Spleen (tissue), 11 donors: ENCODE data around the gene AKR1C8. TPM values are rescaled to one million over a fixed set of nuclear protein-coding genes. Genes with fewer than 3 reads are reported as not detected.
"Not testable (repeated sequence)": the region's sequence is repeated elsewhere in the genome, so short reads cannot be mapped to it uniquely, and the experiment has no call there.

Experiments used
- DNase-seq: peaks from one replicate; pipeline ENCODE4 v3.0.0-alpha.2; 2020
- H3K27ac ChIP-seq, 8 donors: fragments of 200-600 bp; sonication (generic) in 7 of 8; 1 replicate in 4 of 8; 2 replicates in 4 of 8; pipeline versions ENCODE4 v1.5.0 to v1.8.0; 2016 to 2021; ENCODE audit warnings: inconsistent platforms in 4 of 8, mild to moderate bottlenecking in 4 of 8, moderate library complexity in 1 of 8
- H3K27me3 ChIP-seq, 7 donors: fragments of 200-600 bp; sonication (generic) in 6 of 7; replicated peaks in 1 of 7; 1 replicate in 4 of 7; 2 replicates in 3 of 7; pipeline versions ENCODE4 v1.5.0 to v1.8.0; 2016 to 2021; ENCODE audit warnings: inconsistent platforms in 3 of 7, mild to moderate bottlenecking in 1 of 7
- H3K36me3 ChIP-seq, 6 donors: fragments of 200-600 bp; sonication (generic) in 5 of 6; 1 replicate in 4 of 6; 2 replicates in 2 of 6; pipeline versions ENCODE4 v1.5.0 to v1.8.0; 2016 to 2021; ENCODE audit warnings: inconsistent platforms in 2 of 6
- H3K4me1 ChIP-seq, 6 donors: fragments of 200-600 bp; sonication (generic) in 5 of 6; 1 replicate in 3 of 6; 2 replicates in 3 of 6; pipeline versions ENCODE4 v1.5.0 to v1.8.0; 2016 to 2021; ENCODE audit warnings: inconsistent platforms in 3 of 6
- H3K4me3 ChIP-seq, 8 donors: fragments of 200-600 bp; sonication (generic) in 7 of 8; 1 replicate in 4 of 8; 2 replicates in 4 of 8; pipeline versions ENCODE4 v1.5.0 to v1.8.0; 2016 to 2021; ENCODE audit warnings: inconsistent platforms in 4 of 8, mild to moderate bottlenecking in 4 of 8, moderate library complexity in 2 of 8
- H3K9me3 ChIP-seq, 8 donors: fragments of 200-600 bp; sonication (generic) in 7 of 8; 1 replicate in 4 of 8; 2 replicates in 4 of 8; pipeline versions ENCODE4 v1.5.0 to v1.8.0; 2016 to 2021; ENCODE audit warnings: inconsistent platforms in 4 of 8
- CTCF ChIP-seq, 11 experiments: fragments of 200-600 bp in 7 of 11; fragments of 450-650 bp in 4 of 11; sonication (generic) in 4 of 11; IDR thresholded peaks in 8 of 11; conservative IDR thresholded peaks in 3 of 11; 1 replicate in 7 of 11; 2 replicates in 4 of 11; pipeline versions ENCODE4 v1.4.0 to v1.8.0; 2016 to 2021; ENCODE audit warnings: antibody characterized with exemption in 11 of 11, inconsistent platforms in 4 of 11, mild to moderate bottlenecking in 1 of 11
- POLR2A ChIP-seq, 3 donors: fragments of 450-650 bp; IDR thresholded peaks; one replicate each; pipeline ENCODE4 v1.5.1; 2017; ENCODE audit warnings: antibody characterized with exemption in 3 of 3, mild to moderate bottlenecking in 1 of 3
- POLR2AphosphoS5 ChIP-seq, 3 donors: sonication (generic); formaldehyde crosslinking; IDR thresholded peaks; one replicate each; pipeline ENCODE4 v1.5.1; 2017; ENCODE audit warnings: antibody characterized with exemption in 3 of 3
- WGBS, 5 donors: extraction: QIAGEN DNeasy Blood & Tissue Kit in 3 of 5; methylation state at CpG; one replicate each; pipeline versions ENCODE4 v1.1.5 to v1.1.7; 2013 to 2018; 5-methylcytosine and 5-hydroxymethylcytosine counted together
- intact Hi-C: fragments of 100-400 bp; cut with DNase I; formaldehyde crosslinking; loops from one replicate; pipeline ENCODE4 v1.15.0; 2023; ENCODE audit warnings: low total_unique reads
- polyA plus RNA-seq, 3 donors: library from polyadenylated mRNA; stranded (reverse); fragments of 200-250 nt; gene quantifications; one replicate each; pipeline ENCODE4 v1.2.1, GENCODE V29; 2013
- total RNA-seq, 7 donors: library from RNA; depleted of rRNA in 3 of 7; stranded (reverse); fragments of >200 nt in 3 of 7; fragmentation: NEBNext Ultra II Directional in 4 of 7; extraction: Animal tissue kit (Norgen Biotek cat#: 25700) in 4 of 7; gene quantifications; one replicate each; pipeline versions ENCODE4 v1.1.0 to v1.2.1, GENCODE V29; 2016 to 2021
- donor health status: healthy with polysubstance abuse.
- donor health status: DM: no; HTN: no; CAD: no; lungs with moderate emphysema.
- donor health status: DM: no; HTN: no; CAD: no.
- donor health status: Bipolar disorder and iron deficiency.
- donor health status: healthy.
- donor health status: DM: no; HTN: no; CAD: no.
- donor health status: DM: yes; HTN: yes; CAD: no.

AKR1C8 gene
- total and polyA plus RNA-seq, 10 donors, result 0.23 to 0.26 TPM; not detected in 8

- Histone ChIP-seq H3K36me3 (no peaks in the 10 kb centered on the region), H3K4me1 (no peaks in the 10 kb centered on the region), H3K27ac (no peak overlapping the region), H3K27me3 (no peaks in the 10 kb centered on the region), H3K9me3 (peaks cover 0 to 6% (median 0%) of the 10 kb centered on the region in 8 donors), H3K4me3 (no peak overlapping the region)
- no peak for DNase-seq
- WGBS, 5 donors, result 53 to 70% (median 63%) methylated on average over 2 of the region's 2 CpGs
- intact Hi-C loops, result no loop called here
- TF ChIP-seq POLR2AphosphoS5 (IDR thresholded peaks at IDR 0.05) (no peak), CTCF (IDR thresholded peaks at IDR 0.05 in 8 of 11, conservative IDR thresholded peaks at IDR 0.05 in 3 of 11) (no peak), POLR2A (IDR thresholded peaks at IDR 0.05) (no peak)
These were observed 1.0 kb downstream of the AKR1C8 start for GRCh38 chr10:5183923-5184322.

- H3K36me3 ChIP-seq, H3K4me1 ChIP-seq, DNase-seq, intact Hi-C loops, H3K4me3 ChIP-seq, H3K27me3 ChIP-seq, H3K27ac ChIP-seq, H3K9me3 ChIP-seq: not testable (repeated sequence)
- 86 to 90% (median 88%) methylated on average over 11 to 12 of the region's 12 CpGs for WGBS, 5 donors
These were observed 4.4 kb downstream of the AKR1C8 start for GRCh38 chr10:5180503-5180902.

GRCh38 chr10:5175581-5175980 is 9.4 kb downstream of the AKR1C8 start:
- intact Hi-C loops, H3K4me3 ChIP-seq, H3K4me1 ChIP-seq, H3K27me3 ChIP-seq, DNase-seq, H3K36me3 ChIP-seq, H3K9me3 ChIP-seq, H3K27ac ChIP-seq: not testable (repeated sequence)
- WGBS, 5 donors, result 88 to 99% (median 89%) methylated on average over 2 to 3 of the region's 3 CpGs

- intact Hi-C loops, result no loop called here
- no peak for DNase-seq
- Histone ChIP-seq H3K4me1 (no peaks in the 10 kb centered on the region), H3K4me3 (no peak overlapping the region), H3K36me3 (no peaks in the 10 kb centered on the region), H3K9me3 (peaks cover 19 to 55% (median 47%) of the 10 kb centered on the region in 8 donors), H3K27ac (no peak overlapping the region), H3K27me3 (no peaks in the 10 kb centered on the region)
- WGBS, 5 donors, result 60 to 79% (median 70%) methylated on average over 5 of the region's 5 CpGs
- TF ChIP-seq POLR2AphosphoS5 (IDR thresholded peaks at IDR 0.05) (no peak), CTCF (IDR thresholded peaks at IDR 0.05 in 8 of 11, conservative IDR thresholded peaks at IDR 0.05 in 3 of 11) (no peak), POLR2A (IDR thresholded peaks at IDR 0.05) (no peak)
These were observed 16.0 kb downstream of the AKR1C8 start for GRCh38 chr10:5168897-5169420.

GRCh38 chr10:5165738-5166137 is 19.2 kb downstream of the AKR1C8 start:
- no peak overlapping the region for H3K4me3 ChIP-seq
- no peaks in the 10 kb centered on the region for H3K4me1 ChIP-seq
- no peaks in the 10 kb centered on the region for H3K36me3 ChIP-seq
- H3K27ac ChIP-seq, result no peak overlapping the region
- H3K27me3 ChIP-seq, result no peaks in the 10 kb centered on the region
- intact Hi-C loops, result no loop called here
- 0 to 7% (median 2%) methylated on average over 1 of the region's 1 CpG for WGBS, 5 donors
- H3K9me3 ChIP-seq, result peaks cover 20 to 86% (median 70%) of the 10 kb centered on the region in 8 donors
- no peak for DNase-seq
- TF ChIP-seq CTCF (IDR thresholded peaks at IDR 0.05 in 8 of 11, conservative IDR thresholded peaks at IDR 0.05 in 3 of 11), result no peak
- TF ChIP-seq POLR2A (IDR thresholded peaks at IDR 0.05), result no peak
- no peak for TF ChIP-seq POLR2AphosphoS5 (IDR thresholded peaks at IDR 0.05)
